ENCODE data around the gene CDKAL1.

CDKAL1 gene

GRCh38 chr6:21102624-21103023, 568.4 kb downstream of the CDKAL1 start:
- peaks cover 31% of the 10 kb centered on the region for H3K4me1 ChIP-seq (ENCODE audit: low read length)

GRCh38 chr6:21103626-21104224, 569.5 kb downstream of the CDKAL1 start:
- H3K79me2 ChIP-seq (ENCODE audit: low read length): no peaks in the 10 kb centered on the region
- H2AFZ ChIP-seq (ENCODE audit: low read length): no peak overlapping the region
- H3K36me3 ChIP-seq (replicated peaks; ENCODE audit: insufficient read depth, low read length): no peaks in the 10 kb centered on the region
- H3K4me1 ChIP-seq (ENCODE audit: low read length): peaks cover 20% of the 10 kb centered on the region
- H4K20me1 ChIP-seq (ENCODE audit: insufficient read depth, low read length): no peaks in the 10 kb centered on the region
- H3K9me3 ChIP-seq (replicated peaks; ENCODE audit: insufficient read depth, low read length): no peaks in the 10 kb centered on the region
- TF ChIP-seq EZH2 (optimal IDR thresholded peaks at IDR 0.05; ENCODE audit: low read depth, low read length) (no peak), CTCF (IDR thresholded peaks at IDR 0.05; ENCODE audit: low read length) (no peak), EZH2phosphoT487 (IDR thresholded peaks at IDR 0.05; ENCODE audit: low read length) (no peak)
- H3K9me2 ChIP-seq (replicated peaks; ENCODE audit: insufficient read depth, low read length): no peaks in the 10 kb centered on the region
- H3K27ac ChIP-seq (ENCODE audit: low read length): no peak overlapping the region
- H3K27me3 ChIP-seq (replicated peaks; ENCODE audit: insufficient read depth, low read length): no peaks in the 10 kb centered on the region
- no peak overlapping the region for H3K4me3 ChIP-seq (ENCODE audit: low read length)
- DNase-seq: no peak
- H3K9ac ChIP-seq (ENCODE audit: low read length): no peak overlapping the region
- no peaks in the 10 kb centered on the region for H3F3A ChIP-seq (ENCODE audit: insufficient read depth, low read length)
- H3K4me2 ChIP-seq (ENCODE audit: low read depth, low read length): no peak overlapping the region

More at GRCh38 chr6:21102624-21103023, 568.4 kb downstream of the CDKAL1 start:
- Histone ChIP-seq H2AFZ (ENCODE audit: low read length) (no peak overlapping the region), H3K9me3 (replicated peaks; ENCODE audit: insufficient read depth, low read length) (no peaks in the 10 kb centered on the region), H3K27me3 (replicated peaks; ENCODE audit: insufficient read depth, low read length) (no peaks in the 10 kb centered on the region), H3K9me2 (replicated peaks; ENCODE audit: insufficient read depth, low read length) (no peaks in the 10 kb centered on the region), H3F3A (ENCODE audit: insufficient read depth, low read length) (no peaks in the 10 kb centered on the region), H3K4me3 (ENCODE audit: low read length) (no peak overlapping the region), H3K79me2 (ENCODE audit: low read length) (no peaks in the 10 kb centered on the region), H3K27ac (ENCODE audit: low read length) (no peak overlapping the region), H3K36me3 (replicated peaks; ENCODE audit: insufficient read depth, low read length) (no peaks in the 10 kb centered on the region), H3K4me2 (ENCODE audit: low read depth, low read length) (no peak overlapping the region), H4K20me1 (ENCODE audit: insufficient read depth, low read length) (no peaks in the 10 kb centered on the region), H3K9ac (ENCODE audit: low read length) (no peak overlapping the region)
- DNase-seq: no peak
- TF ChIP-seq EZH2 (optimal IDR thresholded peaks at IDR 0.05; ENCODE audit: low read depth, low read length) (no peak), EZH2phosphoT487 (IDR thresholded peaks at IDR 0.05; ENCODE audit: low read length) (no peak), CTCF (IDR thresholded peaks at IDR 0.05; ENCODE audit: low read length) (no peak)

- no peaks in the 10 kb centered on the region for H3K36me3 ChIP-seq (replicated peaks; ENCODE audit: insufficient read depth, low read length)
- H3K27me3 ChIP-seq (replicated peaks; ENCODE audit: insufficient read depth, low read length): no peaks in the 10 kb centered on the region
- H3K4me1 ChIP-seq (ENCODE audit: low read length): peaks cover 17% of the 10 kb centered on the region
- H3K4me3 ChIP-seq (ENCODE audit: low read length): no peak overlapping the region
- H2AFZ ChIP-seq (ENCODE audit: low read length): no peak overlapping the region
- H3K4me2 ChIP-seq (ENCODE audit: low read depth, low read length): no peak overlapping the region
- no peaks in the 10 kb centered on the region for H3K9me2 ChIP-seq (replicated peaks; ENCODE audit: insufficient read depth, low read length)
- no peaks in the 10 kb centered on the region for H3K79me2 ChIP-seq (ENCODE audit: low read length)
- no peak for TF ChIP-seq EZH2 (optimal IDR thresholded peaks at IDR 0.05; ENCODE audit: low read depth, low read length)
- no peak for TF ChIP-seq CTCF (IDR thresholded peaks at IDR 0.05; ENCODE audit: low read length)
- TF ChIP-seq EZH2phosphoT487 (IDR thresholded peaks at IDR 0.05; ENCODE audit: low read length): no peak
- H3K27ac ChIP-seq (ENCODE audit: low read length): no peak overlapping the region
- no peak for DNase-seq
- H3K9me3 ChIP-seq (replicated peaks; ENCODE audit: insufficient read depth, low read length): no peaks in the 10 kb centered on the region
- no peak overlapping the region for H3K9ac ChIP-seq (ENCODE audit: low read length)
- H3F3A ChIP-seq (ENCODE audit: insufficient read depth, low read length): no peaks in the 10 kb centered on the region
- no peaks in the 10 kb centered on the region for H4K20me1 ChIP-seq (ENCODE audit: insufficient read depth, low read length)
These were observed 570.0 kb downstream of the CDKAL1 start for GRCh38 chr6:21104288-21104687.
